ENCODE data around the gene C16orf95.

C16orf95 gene

GRCh38 chr16:87316450-87316922 lies 706 bp downstream of the C16orf95 start:
- DNase-seq (ENCODE audit: low read depth, low spot score), result no peak

- DNase-seq (ENCODE audit: low read depth, low spot score), result no peak
Observed at GRCh38 chr16:87314990-87315420, 2.2 kb downstream of the C16orf95 start.

- DNase-seq (ENCODE audit: low read depth, low spot score), result no peak
Observed at GRCh38 chr16:87312008-87312407, 5.2 kb downstream of the C16orf95 start.

GRCh38 chr16:87311387-87311786 lies 5.8 kb downstream of the C16orf95 start:
- no peak for DNase-seq (ENCODE audit: low read depth, low spot score)

GRCh38 chr16:87310610-87311009 lies 6.6 kb downstream of the C16orf95 start:
- no peak for DNase-seq (ENCODE audit: low read depth, low spot score)

- DNase-seq (ENCODE audit: low read depth, low spot score), result no peak
Observed at GRCh38 chr16:87309620-87310525, 7.3 kb downstream of the C16orf95 start.

- no peak for DNase-seq (ENCODE audit: low read depth, low spot score)
Observed at GRCh38 chr16:87308826-87309225, 8.4 kb downstream of the C16orf95 start.

GRCh38 chr16:87306516-87306915 lies 10.7 kb downstream of the C16orf95 start:
- DNase-seq (ENCODE audit: low read depth, low spot score), result no peak

GRCh38 chr16:87305505-87306391 lies 11.4 kb downstream of the C16orf95 start:
- no peak for DNase-seq (ENCODE audit: low read depth, low spot score)

- DNase-seq (ENCODE audit: low read depth, low spot score), result no peak
Observed at GRCh38 chr16:87304951-87305350, 12.2 kb downstream of the C16orf95 start.

- no peak for DNase-seq (ENCODE audit: low read depth, low spot score)
Observed at GRCh38 chr16:87303962-87304521, 13.2 kb downstream of the C16orf95 start.

- DNase-seq (ENCODE audit: low read depth, low spot score), result no peak
Observed at GRCh38 chr16:87303431-87303930, 13.7 kb downstream of the C16orf95 start.

GRCh38 chr16:87298857-87299465 lies 18.2 kb downstream of the C16orf95 start:
- DNase-seq (ENCODE audit: low read depth, low spot score), result no peak

GRCh38 chr16:87297918-87298631 lies 19.1 kb downstream of the C16orf95 start:
- no peak for DNase-seq (ENCODE audit: low read depth, low spot score)

- no peak for DNase-seq (ENCODE audit: low read depth, low spot score)
Observed at GRCh38 chr16:87297407-87297806, 19.8 kb downstream of the C16orf95 start.

- no peak for DNase-seq (ENCODE audit: low read depth, low spot score)
Observed at GRCh38 chr16:87295661-87296531, 21.3 kb downstream of the C16orf95 start.

- no peak for DNase-seq (ENCODE audit: low read depth, low spot score)
Observed at GRCh38 chr16:87295259-87295658, 21.9 kb downstream of the C16orf95 start.

GRCh38 chr16:87293990-87294389 lies 23.2 kb downstream of the C16orf95 start:
- DNase-seq (ENCODE audit: low read depth, low spot score), result no peak

- no peak for DNase-seq (ENCODE audit: low read depth, low spot score)
Observed at GRCh38 chr16:87291944-87292343, 25.2 kb downstream of the C16orf95 start.

All from smooth muscle cell of the brain vasculature (primary cell).